Upper lobe of left lung (tissue), 6 donors: ENCODE measurements around the gene IRF6. TPM values are rescaled to one million over a fixed set of nuclear protein-coding genes. Genes with fewer than 3 reads are reported as not detected.
A peak's percentile ranks its signal among the peaks of the same experiment; 100 is the strongest.

Experiments used
- ATAC-seq, 2 donors: fragments of 200-7000 bp; cut with Tn5 transposase; one replicate each; pipeline ENCODE4 v1.9.1; 2022; ENCODE audit warnings: mild to moderate bottlenecking in 2 of 2, moderate library complexity in 2 of 2; ENCODE audit not compliant: low FRiP score in 2 of 2
- DNase-seq, 2 donors: peaks; one replicate each; pipeline ENCODE4 v3.0.0-alpha.2; 2019 to 2020
- H3K27ac ChIP-seq, 4 donors: fragments of 200-600 bp; sonication (generic); one replicate each; pipeline ENCODE4 v1.5.1; 2016 to 2019
- H3K27me3 ChIP-seq, 4 donors: fragments of 200-600 bp; sonication (generic); one replicate each; pipeline ENCODE4 v1.5.1; 2017 to 2019
- H3K36me3 ChIP-seq, 4 donors: fragments of 200-600 bp; sonication (generic); one replicate each; pipeline ENCODE4 v1.5.1; 2016 to 2019
- H3K4me1 ChIP-seq, 4 donors: fragments of 200-600 bp; sonication (generic); one replicate each; pipeline ENCODE4 v1.5.1; 2018 to 2019
- H3K4me3 ChIP-seq, 4 donors: fragments of 200-600 bp; sonication (generic); one replicate each; pipeline ENCODE4 v1.5.1; 2017 to 2019; ENCODE audit warnings: mild to moderate bottlenecking in 2 of 4, moderate library complexity in 1 of 4
- H3K9me3 ChIP-seq, 4 donors: fragments of 200-600 bp; sonication (generic); one replicate each; pipeline ENCODE4 v1.5.1; 2018 to 2019
- CTCF ChIP-seq, 6 experiments: fragments of 450-650 bp in 4 of 6; fragments of 200-600 bp in 2 of 6; sonication (generic) in 2 of 6; IDR thresholded peaks; one replicate each; pipeline ENCODE4 v1.5.1; 2016 to 2019; ENCODE audit warnings: antibody characterized with exemption in 6 of 6
- EP300 ChIP-seq, 4 donors: sonication (generic); formaldehyde crosslinking; IDR thresholded peaks; one replicate each; pipeline ENCODE4 v1.5.1; 2017; ENCODE audit warnings: antibody characterized with exemption in 4 of 4, control low read depth in 2 of 4
- POLR2A ChIP-seq, 4 donors: fragments of 450-650 bp; IDR thresholded peaks; one replicate each; pipeline ENCODE4 v1.5.1; 2016 to 2017; ENCODE audit warnings: antibody characterized with exemption in 4 of 4, mild to moderate bottlenecking in 2 of 4
- POLR2AphosphoS5 ChIP-seq, 2 donors: sonication (generic); formaldehyde crosslinking; IDR thresholded peaks; one replicate each; pipeline ENCODE4 v1.5.1; 2017; ENCODE audit warnings: antibody characterized with exemption in 2 of 2
- WGBS, 2 donors: methylation state at CpG; one replicate each; pipeline ENCODE4 v1.1.5; 2017 to 2018; 5-methylcytosine and 5-hydroxymethylcytosine counted together
- total RNA-seq, 6 donors: library from RNA; depleted of rRNA in 4 of 6; stranded (reverse); fragments of >200 nt in 4 of 6; gene quantifications; one replicate each; pipeline versions ENCODE4 v1.1.0 to v1.2.1, GENCODE V29; 2016 to 2021
- donor health status: DM: no; HTN: no; CAD: no; lungs with moderate emphysema.
- donor health status: DM: no; HTN: yes; CAD: no; lungs with severe emphysema.

The IRF6 gene
- total RNA-seq, 6 donors from 2014 or later, result 11.5 to 36.3 (median 20.0) TPM

GRCh38 chr1:209747580-209748262 is 58.2 kb downstream of the IRF6 start:
- ATAC-seq (peak; percentile 92 to 98), DNase-seq (peak; percentile 94 to 98)
- TF ChIP-seq CTCF (IDR thresholded peaks at IDR 0.05) (peak; percentile 81 to 99 (median 99)), POLR2A (IDR thresholded peaks at IDR 0.05) (no peak), EP300 (IDR thresholded peaks at IDR 0.05) (no peak), POLR2AphosphoS5 (IDR thresholded peaks at IDR 0.05) (peak; percentile 48 to 71)
- WGBS, 2 donors, result 12 to 13% methylated on average over 17 to 34 of the region's 37 CpGs
- Histone ChIP-seq H3K27ac (peak overlapping the region in 3 of 4 donors; percentile 5 to 67 (median 60)), H3K36me3 (no peaks in the 10 kb centered on the region), H3K4me3 (peak overlapping the region in 2 of 4 donors; percentile 29 to 39), H3K9me3 (no peaks in the 10 kb centered on the region), H3K27me3 (no peaks in the 10 kb centered on the region), H3K4me1 (peaks cover 0 to 13% (median 7%) of the 10 kb centered on the region in 4 donors)

GRCh38 chr1:209746451-209747165 is 59.3 kb downstream of the IRF6 start:
- H3K9me3 ChIP-seq, result no peaks in the 10 kb centered on the region
- no peak overlapping the region for H3K27ac ChIP-seq
- no peaks in the 10 kb centered on the region for H3K27me3 ChIP-seq
- TF ChIP-seq EP300 (IDR thresholded peaks at IDR 0.05) (no peak), POLR2A (IDR thresholded peaks at IDR 0.05) (no peak), CTCF (IDR thresholded peaks at IDR 0.05) (no peak), POLR2AphosphoS5 (IDR thresholded peaks at IDR 0.05) (no peak)
- no peak for DNase-seq
- 64 to 78% methylated on average over 4 of the region's 4 CpGs for WGBS, 2 donors
- no peak overlapping the region for H3K4me3 ChIP-seq
- ATAC-seq, result no peak
- peaks cover 0 to 13% (median 7%) of the 10 kb centered on the region in 4 donors for H3K4me1 ChIP-seq
- no peaks in the 10 kb centered on the region for H3K36me3 ChIP-seq

GRCh38 chr1:209743145-209743482 is 62.8 kb downstream of the IRF6 start:
- WGBS, 2 donors, result 60% methylated on average over 2 of the region's 2 CpGs; no CpG with 5 or more reads in 1 of the 2 donors
- ATAC-seq (peak in 1 of 2 donors; percentile 79), DNase-seq (no peak)
- Histone ChIP-seq H3K27ac (no peak overlapping the region), H3K27me3 (no peaks in the 10 kb centered on the region), H3K36me3 (no peaks in the 10 kb centered on the region), H3K4me1 (peaks cover 0 to 10% (median 5%) of the 10 kb centered on the region in 4 donors), H3K9me3 (no peaks in the 10 kb centered on the region), H3K4me3 (no peak overlapping the region)
- TF ChIP-seq CTCF (IDR thresholded peaks at IDR 0.05), result no peak
- TF ChIP-seq EP300 (IDR thresholded peaks at IDR 0.05), result no peak
- no peak for TF ChIP-seq POLR2A (IDR thresholded peaks at IDR 0.05)
- no peak for TF ChIP-seq POLR2AphosphoS5 (IDR thresholded peaks at IDR 0.05)

GRCh38 chr1:209742409-209743144 is 63.4 kb downstream of the IRF6 start:
- Histone ChIP-seq H3K36me3 (no peaks in the 10 kb centered on the region), H3K4me3 (no peak overlapping the region), H3K27ac (peak overlapping the region in 1 of 4 donors; percentile 50), H3K27me3 (no peaks in the 10 kb centered on the region), H3K9me3 (no peaks in the 10 kb centered on the region), H3K4me1 (peaks cover 0 to 5% (median 4%) of the 10 kb centered on the region in 4 donors)
- ATAC-seq (peak in 1 of 2 donors; percentile 89), DNase-seq (no peak)
- TF ChIP-seq POLR2A (IDR thresholded peaks at IDR 0.05), result no peak
- no peak for TF ChIP-seq POLR2AphosphoS5 (IDR thresholded peaks at IDR 0.05)
- no peak for TF ChIP-seq EP300 (IDR thresholded peaks at IDR 0.05)
- no peak for TF ChIP-seq CTCF (IDR thresholded peaks at IDR 0.05)
- WGBS, 2 donors, result 52 to 55% methylated on average over 8 of the region's 8 CpGs
